K562 (cell line): ENCODE measurements around the gene SMYD1. TPM values are rescaled to one million over a fixed set of nuclear protein-coding genes. Genes with fewer than 3 reads are reported as not detected.

Experiments used
- HNRNPL ChIP-seq: fragments of 200-400 bp; formaldehyde crosslinking; IDR thresholded peaks from 2 replicates; pipeline ENCODE4 v1.6.1; 2017; ENCODE audit warnings: low read depth, mild to moderate bottlenecking, low read length
- KHSRP ChIP-seq: fragments of 450-650 bp; IDR thresholded peaks from 2 replicates; pipeline ENCODE4 v1.6.1; 2017
- MYNN ChIP-seq, 2 experiments: sonication (generic); formaldehyde crosslinking in 1 of 2; IDR thresholded peaks; 2 replicates each; pipeline versions ENCODE4 v1.5.0 to v1.6.1; 2016 to 2020; ENCODE audit warnings: antibody characterized with exemption in 1 of 2, missing genetic modification reagents in 1 of 2
- PHF21A ChIP-seq: fragments of 450-650 bp; IDR thresholded peaks from 2 replicates; pipeline ENCODE4 v1.6.1; 2017; ENCODE audit warnings: low read depth, borderline replicate concordance
- POLR2AphosphoS5 ChIP-seq: IDR thresholded peaks from 2 replicates; pipeline ENCODE4 v1.6.1; 2011; ENCODE audit warnings: mild to moderate bottlenecking, low read depth, low read length, moderate library complexity; ENCODE audit not compliant: control insufficient read depth, insufficient read depth
- RFX1 ChIP-seq: fragments of 450-650 bp; IDR thresholded peaks from 2 replicates; pipeline ENCODE4 v1.6.1; 2016; ENCODE audit warnings: mild to moderate bottlenecking, moderate library complexity
- SPI1 ChIP-seq: IDR thresholded peaks from 2 replicates; pipeline ENCODE4 v1.6.1; 2011; ENCODE audit warnings: low read depth, low read length, control low read depth, borderline replicate concordance
- YY1 ChIP-seq, 3 experiments: IDR thresholded peaks; 2 replicates each; pipeline ENCODE4 v1.6.1; 2011; ENCODE audit warnings: low read length in 2 of 3, mild to moderate bottlenecking in 2 of 3, moderate library complexity in 2 of 3, borderline replicate concordance in 1 of 3, control low read depth in 1 of 3, low read depth in 1 of 3; ENCODE audit not compliant: insufficient read depth in 3 of 3, insufficient replicate concordance in 2 of 3, control insufficient read depth in 1 of 3, insufficient read length in 1 of 3; ENCODE audit errors: extremely low read depth in 1 of 3
- ZNF778 ChIP-seq: fragments of 450-650 bp; formaldehyde crosslinking; IDR thresholded peaks from 2 replicates; pipeline ENCODE4 v1.4.0; 2020; ENCODE audit warnings: mild to moderate bottlenecking, moderate library complexity
- polyA plus RNA-seq, 8 experiments: library from polyadenylated mRNA; depleted of rRNA in 4 of 8; stranded (reverse) in 5 of 8; unstranded in 3 of 8; fragments of >200 nt; fragmentation: Nextera tagmentation in 2 of 8; fragmentation: Illumina TruSeq in 1 of 8; extraction: Ambion mirVana in 2 of 8; extraction: Trizol in 1 of 8; gene quantifications; 2 replicates each; pipeline versions ENCODE4 v1.2.1 to v1.2.3, GENCODE V29; 2011 to 2014; ENCODE audit warnings: inconsistent platforms in 1 of 8, missing spikeins in 1 of 8
- total RNA-seq, 7 experiments: library from RNA; depleted of rRNA in 6 of 7; stranded (reverse); fragments of >200 nt in 6 of 7; fragmentation: Illumina TruSeq in 2 of 7; extraction: Trizol in 2 of 7; gene quantifications; 2 replicates each; pipeline versions ENCODE4 v1.2.1 to v1.2.3, GENCODE V29; 2011 to 2021; ENCODE audit warnings: low replicate concordance in 1 of 7
- TF ChIP-seq, protein P1 (sequence below), 2 experiments: fragments of 450-650 bp in 1 of 2; sonication (generic) in 1 of 2; formaldehyde crosslinking in 1 of 2; IDR thresholded peaks; 2 replicates each; pipeline versions ENCODE4 v1.7.1 to v1.9.0; 2016 to 2022; ENCODE audit warnings: inconsistent platforms in 1 of 2, mild to moderate bottlenecking in 1 of 2, missing genetic modification reagents in 1 of 2
- TF ChIP-seq, protein P2 (sequence below), 2 experiments: fragments of 250-450 bp in 1 of 2; fragments of 450-650 bp in 1 of 2; sonication (Bioruptor Pico) in 1 of 2; IDR thresholded peaks; 2 replicates each; pipeline versions ENCODE4 v1.6.1 to v1.8.0; 2016 to 2021; ENCODE audit warnings: mild to moderate bottlenecking in 2 of 2, moderate library complexity in 2 of 2, missing compliant biosample characterization in 1 of 2, missing genetic modification characterization in 1 of 2
- TF ChIP-seq, protein P3 (sequence below): fragments of 250-450 bp; sonication (Bioruptor Pico); IDR thresholded peaks from 2 replicates; pipeline ENCODE4 v1.5.0; 2021

Gene SMYD1
- total and polyA plus RNA-seq, 9 of the 15 experiments (the other 6 are each of a cell fraction or from before 2014, with no cell fraction given) = not detected

DNA sequence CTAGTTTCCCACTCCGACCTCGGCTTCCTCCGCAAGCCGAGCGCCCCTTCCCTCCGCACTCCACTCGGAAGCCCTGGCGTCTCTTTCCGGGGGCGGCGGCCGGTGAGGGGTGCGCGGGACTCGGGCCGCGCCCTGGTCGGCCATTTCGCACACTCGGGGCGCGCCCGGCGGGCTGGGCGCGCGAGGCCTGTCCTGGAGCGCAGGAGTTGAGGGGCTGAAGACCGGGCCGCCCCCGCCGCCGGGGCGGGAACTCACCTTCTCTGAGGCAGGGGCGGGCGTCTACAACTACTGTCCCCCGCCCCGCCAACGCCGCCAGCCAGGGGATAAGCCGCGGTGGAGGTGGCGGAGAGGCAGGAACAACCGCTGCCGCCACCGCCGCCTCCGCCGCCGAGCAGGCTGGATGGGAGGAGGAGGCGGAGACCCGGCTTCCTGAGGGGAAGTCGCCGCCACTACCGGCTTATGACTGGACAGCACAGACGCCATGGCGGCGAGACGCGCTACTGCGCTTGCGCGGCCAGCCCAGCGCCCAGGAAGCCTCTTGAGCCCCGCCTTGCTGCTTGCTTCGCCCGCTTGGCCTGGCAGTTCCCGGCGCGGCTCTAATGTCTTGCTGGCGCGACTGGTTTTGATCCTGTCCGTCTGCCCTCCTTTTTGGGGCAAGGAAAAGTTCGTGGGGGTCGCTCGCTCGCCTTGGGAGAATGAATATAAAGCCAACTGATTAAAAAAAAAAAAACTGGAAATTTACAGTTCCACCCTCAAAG is 12.1 kb upstream of the SMYD1 start, which contains the start of gene KRCC1 (continued):
- TF ChIP-seq, protein P1, sequence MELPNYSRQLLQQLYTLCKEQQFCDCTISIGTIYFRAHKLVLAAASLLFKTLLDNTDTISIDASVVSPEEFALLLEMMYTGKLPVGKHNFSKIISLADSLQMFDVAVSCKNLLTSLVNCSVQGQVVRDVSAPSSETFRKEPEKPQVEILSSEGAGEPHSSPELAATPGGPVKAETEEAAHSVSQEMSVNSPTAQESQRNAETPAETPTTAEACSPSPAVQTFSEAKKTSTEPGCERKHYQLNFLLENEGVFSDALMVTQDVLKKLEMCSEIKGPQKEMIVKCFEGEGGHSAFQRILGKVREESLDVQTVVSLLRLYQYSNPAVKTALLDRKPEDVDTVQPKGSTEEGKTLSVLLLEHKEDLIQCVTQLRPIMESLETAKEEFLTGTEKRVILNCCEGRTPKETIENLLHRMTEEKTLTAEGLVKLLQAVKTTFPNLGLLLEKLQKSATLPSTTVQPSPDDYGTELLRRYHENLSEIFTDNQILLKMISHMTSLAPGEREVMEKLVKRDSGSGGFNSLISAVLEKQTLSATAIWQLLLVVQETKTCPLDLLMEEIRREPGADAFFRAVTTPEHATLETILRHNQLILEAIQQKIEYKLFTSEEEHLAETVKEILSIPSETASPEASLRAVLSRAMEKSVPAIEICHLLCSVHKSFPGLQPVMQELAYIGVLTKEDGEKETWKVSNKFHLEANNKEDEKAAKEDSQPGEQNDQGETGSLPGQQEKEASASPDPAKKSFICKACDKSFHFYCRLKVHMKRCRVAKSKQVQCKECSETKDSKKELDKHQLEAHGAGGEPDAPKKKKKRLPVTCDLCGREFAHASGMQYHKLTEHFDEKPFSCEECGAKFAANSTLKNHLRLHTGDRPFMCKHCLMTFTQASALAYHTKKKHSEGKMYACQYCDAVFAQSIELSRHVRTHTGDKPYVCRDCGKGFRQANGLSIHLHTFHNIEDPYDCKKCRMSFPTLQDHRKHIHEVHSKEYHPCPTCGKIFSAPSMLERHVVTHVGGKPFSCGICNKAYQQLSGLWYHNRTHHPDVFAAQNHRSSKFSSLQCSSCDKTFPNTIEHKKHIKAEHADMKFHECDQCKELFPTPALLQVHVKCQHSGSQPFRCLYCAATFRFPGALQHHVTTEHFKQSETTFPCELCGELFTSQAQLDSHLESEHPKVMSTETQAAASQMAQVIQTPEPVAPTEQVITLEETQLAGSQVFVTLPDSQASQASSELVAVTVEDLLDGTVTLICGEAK (IDR thresholded peaks at IDR 0.05) = peak; percentile 27; the same call in 1 of the 2 replicates
- TF ChIP-seq, protein P1 (CRISPR knock-in tag; IDR thresholded peaks at IDR 0.05) = no peak
- TF ChIP-seq, protein P2, sequence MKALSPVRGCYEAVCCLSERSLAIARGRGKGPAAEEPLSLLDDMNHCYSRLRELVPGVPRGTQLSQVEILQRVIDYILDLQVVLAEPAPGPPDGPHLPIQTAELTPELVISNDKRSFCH (CRISPR knock-in tag; IDR thresholded peaks at IDR 0.05) = no peak
- TF ChIP-seq, protein P2 (tag; IDR thresholded peaks at IDR 0.05) = no peak
- TF ChIP-seq KHSRP (no peak), RFX1 (no peak), HNRNPL (peak; percentile 30; the same call in 1 of the 2 replicates), YY1 (IDR thresholded peaks at IDR 0.05; ENCODE audit: borderline replicate concordance in 1 of 3, control insufficient read depth in 1 of 3, extremely low read depth in 1 of 3, insufficient read depth in 3 of 3, insufficient read length in 1 of 3, insufficient replicate concordance in 2 of 3, low read depth in 1 of 3, low read length in 2 of 3) (peak; percentile 55 to 90 (median 88)), PHF21A (no peak), POLR2AphosphoS5 (peak; percentile 78), MYNN (IDR thresholded peaks at IDR 0.05) (no peak), MYNN (CRISPR knock-in tag; IDR thresholded peaks at IDR 0.05) (no peak), SPI1 (peak; percentile 69), ZNF778 (no peak)
- TF ChIP-seq, protein P3, sequence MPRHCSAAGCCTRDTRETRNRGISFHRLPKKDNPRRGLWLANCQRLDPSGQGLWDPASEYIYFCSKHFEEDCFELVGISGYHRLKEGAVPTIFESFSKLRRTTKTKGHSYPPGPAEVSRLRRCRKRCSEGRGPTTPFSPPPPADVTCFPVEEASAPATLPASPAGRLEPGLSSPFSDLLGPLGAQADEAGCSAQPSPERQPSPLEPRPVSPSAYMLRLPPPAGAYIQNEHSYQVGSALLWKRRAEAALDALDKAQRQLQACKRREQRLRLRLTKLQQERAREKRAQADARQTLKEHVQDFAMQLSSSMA = no peak
